Fibroblast of skin of abdomen (primary cell): ENCODE results near the gene RNF208. TPM values are rescaled to one million over a fixed set of nuclear protein-coding genes. Genes with fewer than 3 reads are reported as not detected.

ENCODE experiments used
- DNase-seq: peaks from one replicate; pipeline ENCODE4 v3.0.0-alpha.2; 2013
- polyA plus RNA-seq, 2 experiments: library from polyadenylated mRNA; unstranded; fragments of 120-200 nt; gene quantifications; one replicate each; pipeline ENCODE4 v1.2.1, GENCODE V29; 2013; ENCODE audit not compliant: insufficient read length in 2 of 2

Gene RNF208
- 6.2 TPM for polyA plus RNA-seq (2013, experiment 1 of 2; ENCODE audit: insufficient read length)
- polyA plus RNA-seq (2013, experiment 2 of 2; ENCODE audit: insufficient read length), result 7.8 TPM

GRCh38 chr9:137222190-137223077 lies at the start of gene RNF208:
Gene RNF208, minus strand, starts transcription at chr9:137222240. Its CDS starts 1,028 bp downstream, at chr9:137221212.
- DNase-seq, result no peak

- DNase-seq, result no peak
Measured at GRCh38 chr9:137271696-137272076, 49.6 kb upstream of the RNF208 start.

- DNase-seq, result no peak
Measured at GRCh38 chr9:137270929-137271695, 49.1 kb upstream of the RNF208 start.

GRCh38 chr9:137269231-137269772 lies 47.3 kb upstream of the RNF208 start:
- DNase-seq, result no peak

- DNase-seq, result no peak
Measured at GRCh38 chr9:137268538-137269201, 46.6 kb upstream of the RNF208 start.

- DNase-seq, result no peak
Measured at GRCh38 chr9:137267933-137268355, 45.9 kb upstream of the RNF208 start.

- no peak for DNase-seq
Measured at GRCh38 chr9:137266585-137267453, 44.8 kb upstream of the RNF208 start.

- no peak for DNase-seq
Measured at GRCh38 chr9:137266162-137266527, 44.1 kb upstream of the RNF208 start.

- no peak for DNase-seq
Measured at GRCh38 chr9:137265496-137266161, 43.6 kb upstream of the RNF208 start.

GRCh38 chr9:137264067-137264466 lies 42.0 kb upstream of the RNF208 start:
- DNase-seq, result no peak

GRCh38 chr9:137263506-137263905 lies 41.5 kb upstream of the RNF208 start:
- no peak for DNase-seq

GRCh38 chr9:137262909-137263285 lies 40.9 kb upstream of the RNF208 start:
- no peak for DNase-seq

- peak; percentile 31 for DNase-seq
Measured at GRCh38 chr9:137262173-137262908, 40.3 kb upstream of the RNF208 start.

- DNase-seq, result no peak
Measured at GRCh38 chr9:137256856-137257255, 34.8 kb upstream of the RNF208 start.

GRCh38 chr9:137256362-137256761 lies 34.3 kb upstream of the RNF208 start:
- no peak for DNase-seq

GRCh38 chr9:137255448-137256114 lies 33.5 kb upstream of the RNF208 start:
- DNase-seq, result no peak

- peak; percentile 87 for DNase-seq
Measured at GRCh38 chr9:137254624-137255447, 32.8 kb upstream of the RNF208 start, which contains the start of gene NELFB. Gene NELFB, plus strand, starts transcription at chr9:137255327.

- DNase-seq, result no peak
Measured at GRCh38 chr9:137253717-137254623, 31.9 kb upstream of the RNF208 start.
